ENCODE measurements around the gene NRGN. TPM values are rescaled to one million over a fixed set of nuclear protein-coding genes. Genes with fewer than 3 reads are reported as not detected.
A peak's percentile ranks its signal among the peaks of the same experiment; 100 is the strongest.

NRGN gene
- total RNA-seq (2021; fragmentation: NEBNext Ultra II Directional; extraction: Animal tissue kit (Norgen Biotek cat#: 25700)) (0.60 and 0.75 TPM in 2 replicates), polyA plus RNA-seq (2011; rRNA removed) (1.0 and 1.5 TPM in 2 replicates), polyA minus RNA-seq (2011; rRNA and poly(A)+ RNA removed) (0.38 TPM in 1 of 2 replicates, not detected in the other)
- polyA plus RNA-seq (2011; cell fraction: cytosol; rRNA removed), result 0.54 TPM
- 1.7 TPM for polyA plus RNA-seq (2011; cell fraction: nucleus; rRNA removed)
- polyA plus RNA-seq (2012, experiment 1 of 2), result 0.76 to 1.2 TPM (median 0.92 TPM) in 4 replicates
- 0.89 TPM for polyA plus RNA-seq (2012, experiment 2 of 2)
- 1.2 TPM for polyA plus RNA-seq (2013, experiment 1 of 2)
- 0.83 TPM for polyA plus RNA-seq (2013, experiment 2 of 2)
- polyA minus RNA-seq (2011; cell fraction: cytosol; rRNA and poly(A)+ RNA removed), result not detected
- not detected for polyA minus RNA-seq (2011; cell fraction: nucleus; rRNA and poly(A)+ RNA removed)
- long read RNA-seq, experiment 1, partial matches to known transcripts, result 3 of 4 reads
- long read RNA-seq, experiment 1, other reads (novel, unspliced or antisense), result 1 of 4 reads
- long read RNA-seq, experiment 2, result 0 reads

DNA sequence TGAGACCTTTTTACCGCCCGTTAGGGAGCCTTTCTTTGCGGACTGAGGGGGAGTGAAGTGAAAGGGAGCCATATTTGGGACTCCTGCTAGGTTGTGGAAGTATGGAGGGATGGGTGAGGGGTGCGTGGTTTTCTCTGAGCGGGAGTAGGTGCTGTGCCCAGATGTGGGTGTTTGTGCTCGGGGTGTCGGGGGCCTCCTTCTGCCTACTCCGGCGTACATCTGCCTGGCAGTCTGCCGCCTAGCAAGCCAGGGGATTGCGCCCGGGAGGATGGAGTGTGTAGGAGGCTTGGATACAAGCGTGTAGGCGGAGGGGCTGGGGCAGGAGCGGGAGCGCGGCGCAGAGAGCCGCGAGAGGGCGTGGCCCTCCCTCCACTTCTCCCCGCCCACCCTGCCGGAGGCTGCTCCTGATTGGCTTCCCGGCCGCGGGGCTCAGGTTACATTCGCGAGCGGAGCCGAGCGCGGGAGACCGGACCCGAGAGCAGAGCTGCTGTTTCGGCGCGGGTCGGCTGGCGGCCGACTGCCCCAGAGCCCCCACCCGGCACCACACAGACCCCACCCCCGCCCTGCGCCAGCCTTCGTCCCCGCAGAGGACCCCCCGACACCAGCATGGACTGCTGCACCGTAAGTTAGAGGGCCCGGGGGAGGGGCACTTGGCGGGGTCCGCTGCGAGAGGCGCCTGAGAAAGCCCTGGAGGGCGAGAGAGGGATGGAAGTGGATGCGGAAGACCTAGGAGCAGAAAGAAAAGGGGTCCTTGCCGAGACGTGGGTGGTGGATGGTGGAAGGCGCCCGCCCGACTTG, at the start of gene NRGN:
TSS of gene NRGN (plus strand) at position 464 of the 798 bp plus-strand sequence. CDS start at position 607, 143 bp downstream.
- peak within 1 kb of the TSS; percentile 32 for H3K56ac ChIP-seq (replicated peaks; ENCODE audit: insufficient read length, low read depth, low read length)
- H3K36me3 ChIP-seq (ENCODE audit: control insufficient read depth in 2 of 4, insufficient read depth in 4 of 4, low read length in 3 of 4), result no peaks in the 10 kb centered on the region
- H3K4me1 ChIP-seq (replicated peaks in 1 of 4; ENCODE audit: control insufficient read depth in 3 of 4, insufficient read depth in 4 of 4, low read length in 3 of 4), result peaks cover 0 to 15% (median 2%) of the 10 kb centered on the region in 4 experiments; a peak in 5 of 7 replicates
- H2BK15ac ChIP-seq (ENCODE audit: low read length), result no peak within 1 kb of the TSS
- peaks cover 69 to 93% (median 83%) of the 10 kb centered on the region in 4 experiments for H3K27me3 ChIP-seq (replicated peaks in 1 of 4; ENCODE audit: control insufficient read depth in 3 of 4, extremely low read depth in 1 of 4, insufficient read depth in 3 of 4, low read length in 3 of 4)
- H4K8ac ChIP-seq (ENCODE audit: extremely low read depth, insufficient read depth, low read length), result no peak within 1 kb of the TSS
- H3K27ac ChIP-seq (ENCODE audit: low read depth, low read length), result no peak within 1 kb of the TSS
- H3K4me3 ChIP-seq (ENCODE audit: extremely low read depth in 1 of 4, insufficient read depth in 2 of 4, low read depth in 3 of 4, low read length in 4 of 4), result peak within 1 kb of the TSS; percentile 40 to 68 (median 62)
- H3K79me1 ChIP-seq (ENCODE audit: low read depth, low read length), result no peaks in the 10 kb centered on the region
- no peak within 1 kb of the TSS for H2BK20ac ChIP-seq (ENCODE audit: low read length)
- peak; percentile 76 to 95 for DNase-seq (ENCODE audit: low read depth in 1 of 2, low spot score in 2 of 2)
- no peak within 1 kb of the TSS for H2BK5ac ChIP-seq (ENCODE audit: low read depth, low read length)
- no peak within 1 kb of the TSS for H4K5ac ChIP-seq (ENCODE audit: insufficient read length, low read depth, low read length)
- peak within 1 kb of the TSS; percentile 17; the same call in 1 of the 2 replicates for H2BK12ac ChIP-seq (ENCODE audit: low read depth, low read length)
- H3K4me2 ChIP-seq (ENCODE audit: insufficient read depth in 1 of 2, low read depth in 2 of 2, low read length in 2 of 2), result peak within 1 kb of the TSS; percentile 75 to 97
- no peak within 1 kb of the TSS for H4K91ac ChIP-seq (replicated peaks; ENCODE audit: insufficient read length, low read length)
- no peak within 1 kb of the TSS for H3K23ac ChIP-seq (ENCODE audit: insufficient read length)
- POLR2A ChIA-PET (ENCODE audit: partially characterized antibody), result interaction anchor here (0.9 to 1.5 kb wide), 6 partner anchors 8 to 67 kb away, joined by 3 to 7 read pairs (median 3); no protein-coding TSS in a partner anchor
- peaks cover 10 to 15% of the 10 kb centered on the region in 2 experiments for H4K20me1 ChIP-seq (replicated peaks in 1 of 2; ENCODE audit: control insufficient read depth in 1 of 2, insufficient read depth in 2 of 2, low read length in 2 of 2)
- FAIRE-seq, result no peak
- no peak within 1 kb of the TSS for H2AFZ ChIP-seq (ENCODE audit: low read length)
- CTCF ChIA-PET (ENCODE audit: partially characterized antibody), result interaction anchor here (0.9 to 21.1 kb wide), 12 partner anchors 14 to 137 kb away, joined by 3 to 382 read pairs (median 6); partner anchors contain the start of genes ESAM, ROBO3 and VSIG2
- no peak within 1 kb of the TSS for H2BK120ac ChIP-seq (replicated peaks; ENCODE audit: low read depth, low read length)
- no peak within 1 kb of the TSS for H2AK5ac ChIP-seq (ENCODE audit: low read depth, low read length)
- 4% methylated on average over 32 of the region's 59 CpGs; no CpG with 5 or more reads in 1 of the 2 experiments for WGBS, 2 experiments (ENCODE audit: extremely low coverage in 1 of 2, insufficient coverage in 1 of 2, insufficient read length in 1 of 2, insufficient replicate concordance in 2 of 2, low coverage in 1 of 2, low lambda C conversion rate in 2 of 2, missing lambda C conversion rate in 1 of 2)
- H3K18ac ChIP-seq (ENCODE audit: extremely low read depth, low read length), result no peak within 1 kb of the TSS
- H3K4ac ChIP-seq (replicated peaks; ENCODE audit: insufficient read length, low read depth, low read length), result peak within 1 kb of the TSS; percentile 21
- H3K23me2 ChIP-seq (ENCODE audit: low read depth, low read length), result peaks cover 9% of the 10 kb centered on the region
- no peaks in the 10 kb centered on the region for H3K9me3 ChIP-seq (ENCODE audit: insufficient read depth in 2 of 2, low read depth in 1 of 2, low read length in 1 of 2)
- 0 out of 7 replicates have a peak within 1 kb of the TSS, but pooled peaks of 1 of the 4 experiments have one; percentile 1 for H3K9ac ChIP-seq (replicated peaks in 1 of 4; ENCODE audit: extremely low read depth in 1 of 4, low read depth in 3 of 4, low read length in 3 of 4)
- no peaks in the 10 kb centered on the region for H3K79me2 ChIP-seq (ENCODE audit: control insufficient read depth in 1 of 2, insufficient read depth in 2 of 2, low read length in 2 of 2)
- no peak within 1 kb of the TSS for H3K14ac ChIP-seq (ENCODE audit: insufficient read length)
- 0 out of 2 replicates have a peak, but pooled peaks have one; percentile 34 for TF ChIP-seq YY1 (IDR thresholded peaks at IDR 0.05; ENCODE audit: low read depth, low read length)
- TF ChIP-seq CBX8 (IDR thresholded peaks at IDR 0.05; ENCODE audit: borderline replicate concordance, low read depth, low read length), result no peak
- no peak; the same call in 1 of the 2 replicates for TF ChIP-seq RBBP5 (IDR thresholded peaks at IDR 0.05; ENCODE audit: borderline replicate concordance, low read depth, low read length)
- TF ChIP-seq TEAD4 (IDR thresholded peaks at IDR 0.05; ENCODE audit: low read depth, low read length), result no peak
- peak; percentile 39 for TF ChIP-seq ASH2L (IDR thresholded peaks at IDR 0.05; ENCODE audit: low read length)
- TF ChIP-seq KDM4A (IDR thresholded peaks at IDR 0.05; ENCODE audit: low read depth, low read length, severe bottlenecking), result peak; percentile 72
- TF ChIP-seq MAX (IDR thresholded peaks at IDR 0.05), result peak; percentile 38; the same call in 1 of the 2 replicates
- no peak for TF ChIP-seq CTBP2 (IDR thresholded peaks at IDR 0.05; ENCODE audit: borderline replicate concordance, insufficient read depth, insufficient read length, low read length)
